Measurements from ENCODE around the gene BEAN1.

DNA sequence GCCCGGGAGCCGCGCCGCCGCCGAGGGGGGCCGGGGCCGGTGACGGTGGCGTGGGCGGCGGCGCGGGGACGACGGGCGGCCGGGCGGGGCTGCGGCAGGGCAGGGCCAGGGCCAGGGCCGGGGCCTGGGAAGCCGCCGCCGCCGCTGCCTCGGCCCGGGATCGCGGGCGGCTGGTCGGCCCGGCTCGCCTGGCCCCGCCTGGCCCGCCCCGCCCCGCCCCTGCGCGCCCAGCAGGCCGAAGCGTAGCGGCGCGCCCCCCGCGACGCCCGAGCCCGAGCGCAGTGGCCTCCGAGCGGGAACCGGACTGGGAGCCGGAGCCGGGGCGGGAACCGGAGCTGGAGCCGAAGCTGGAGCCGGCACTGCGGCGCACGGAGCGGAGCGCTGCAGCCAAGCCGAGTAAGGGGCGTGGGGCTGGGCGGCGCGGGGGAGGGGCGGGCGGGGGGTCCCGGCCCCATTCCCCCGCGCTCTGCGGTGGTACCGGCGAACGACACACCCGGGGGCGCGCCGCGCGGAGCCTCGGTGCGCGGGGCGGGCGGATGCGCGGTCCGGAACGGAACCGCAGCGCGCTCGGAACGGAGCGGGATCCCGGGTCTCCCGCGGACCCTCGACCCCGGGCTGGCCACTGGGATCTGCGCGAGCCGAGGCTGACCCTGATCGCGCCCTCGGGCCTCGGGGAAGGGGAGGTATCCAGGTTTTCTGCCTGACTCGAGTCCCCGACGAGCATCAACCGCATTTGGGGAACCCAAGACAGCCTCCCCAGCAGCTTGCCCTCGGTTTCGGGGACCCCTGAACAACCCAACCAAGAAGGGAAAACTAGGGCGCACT lies at the start of gene BEAN1:
- TF ChIP-seq IRF2 (CRISPR knock-in tag; IDR thresholded peaks at IDR 0.05; ENCODE audit: borderline replicate concordance, low read depth), result no peak
- TF ChIP-seq, protein P1, sequence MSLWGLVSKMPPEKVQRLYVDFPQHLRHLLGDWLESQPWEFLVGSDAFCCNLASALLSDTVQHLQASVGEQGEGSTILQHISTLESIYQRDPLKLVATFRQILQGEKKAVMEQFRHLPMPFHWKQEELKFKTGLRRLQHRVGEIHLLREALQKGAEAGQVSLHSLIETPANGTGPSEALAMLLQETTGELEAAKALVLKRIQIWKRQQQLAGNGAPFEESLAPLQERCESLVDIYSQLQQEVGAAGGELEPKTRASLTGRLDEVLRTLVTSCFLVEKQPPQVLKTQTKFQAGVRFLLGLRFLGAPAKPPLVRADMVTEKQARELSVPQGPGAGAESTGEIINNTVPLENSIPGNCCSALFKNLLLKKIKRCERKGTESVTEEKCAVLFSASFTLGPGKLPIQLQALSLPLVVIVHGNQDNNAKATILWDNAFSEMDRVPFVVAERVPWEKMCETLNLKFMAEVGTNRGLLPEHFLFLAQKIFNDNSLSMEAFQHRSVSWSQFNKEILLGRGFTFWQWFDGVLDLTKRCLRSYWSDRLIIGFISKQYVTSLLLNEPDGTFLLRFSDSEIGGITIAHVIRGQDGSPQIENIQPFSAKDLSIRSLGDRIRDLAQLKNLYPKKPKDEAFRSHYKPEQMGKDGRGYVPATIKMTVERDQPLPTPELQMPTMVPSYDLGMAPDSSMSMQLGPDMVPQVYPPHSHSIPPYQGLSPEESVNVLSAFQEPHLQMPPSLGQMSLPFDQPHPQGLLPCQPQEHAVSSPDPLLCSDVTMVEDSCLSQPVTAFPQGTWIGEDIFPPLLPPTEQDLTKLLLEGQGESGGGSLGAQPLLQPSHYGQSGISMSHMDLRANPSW (CRISPR knock-in tag; conservative IDR thresholded peaks at IDR 0.05; ENCODE audit: low read depth), result no peak
- TF ChIP-seq, protein P2, sequence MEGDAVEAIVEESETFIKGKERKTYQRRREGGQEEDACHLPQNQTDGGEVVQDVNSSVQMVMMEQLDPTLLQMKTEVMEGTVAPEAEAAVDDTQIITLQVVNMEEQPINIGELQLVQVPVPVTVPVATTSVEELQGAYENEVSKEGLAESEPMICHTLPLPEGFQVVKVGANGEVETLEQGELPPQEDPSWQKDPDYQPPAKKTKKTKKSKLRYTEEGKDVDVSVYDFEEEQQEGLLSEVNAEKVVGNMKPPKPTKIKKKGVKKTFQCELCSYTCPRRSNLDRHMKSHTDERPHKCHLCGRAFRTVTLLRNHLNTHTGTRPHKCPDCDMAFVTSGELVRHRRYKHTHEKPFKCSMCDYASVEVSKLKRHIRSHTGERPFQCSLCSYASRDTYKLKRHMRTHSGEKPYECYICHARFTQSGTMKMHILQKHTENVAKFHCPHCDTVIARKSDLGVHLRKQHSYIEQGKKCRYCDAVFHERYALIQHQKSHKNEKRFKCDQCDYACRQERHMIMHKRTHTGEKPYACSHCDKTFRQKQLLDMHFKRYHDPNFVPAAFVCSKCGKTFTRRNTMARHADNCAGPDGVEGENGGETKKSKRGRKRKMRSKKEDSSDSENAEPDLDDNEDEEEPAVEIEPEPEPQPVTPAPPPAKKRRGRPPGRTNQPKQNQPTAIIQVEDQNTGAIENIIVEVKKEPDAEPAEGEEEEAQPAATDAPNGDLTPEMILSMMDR (IDR thresholded peaks at IDR 0.05), result no peak
- no peak for TF ChIP-seq ZBTB21 (CRISPR knock-in tag; IDR thresholded peaks at IDR 0.05; ENCODE audit: borderline replicate concordance)

Measured in WTC11 (cell line).